ENCODE data around the gene CES1. TPM values are rescaled to one million over a fixed set of nuclear protein-coding genes. Genes with fewer than 3 reads are reported as not detected.

CES1 gene
- total RNA-seq, 4 donors from 2014 or later = 2.6 to 10.8 (median 5.1) TPM

DNA sequence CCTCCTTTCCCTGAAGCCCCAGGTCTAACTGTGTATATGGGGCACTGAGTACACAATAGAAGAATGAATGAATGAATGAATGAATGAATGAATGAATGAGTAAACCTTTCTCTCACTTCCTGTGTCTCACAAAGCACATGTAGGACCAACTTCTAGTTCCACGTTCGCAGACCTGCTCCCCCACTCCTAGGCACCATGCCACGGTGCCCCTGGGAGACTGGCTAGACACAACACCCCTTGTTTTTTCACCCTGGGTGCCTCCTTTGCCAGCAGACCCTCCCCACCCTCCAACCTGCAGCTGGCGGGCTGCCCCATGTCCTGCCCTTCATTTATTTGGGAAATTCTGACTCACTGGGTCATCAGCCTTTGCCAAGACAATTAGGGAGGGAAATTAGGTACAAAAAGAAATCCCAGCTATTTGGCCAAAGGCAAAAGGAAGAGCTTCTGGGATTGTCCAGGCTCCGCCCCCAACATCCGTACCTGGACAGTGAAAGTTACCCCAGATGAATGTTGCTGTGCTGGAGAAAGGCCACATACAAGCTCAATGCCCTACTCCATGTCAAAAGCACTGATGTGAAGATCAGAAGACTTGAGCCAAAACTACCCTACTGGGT lies 7.7 kb downstream of the CES1 start:
- Histone ChIP-seq H3K27ac (no peak overlapping the region), H3K4me1 (no peaks in the 10 kb centered on the region), H3K27me3 (no peaks in the 10 kb centered on the region), H3K4me3 (replicated peaks in 1 of 3) (no peak overlapping the region), H3K36me3 (no peaks in the 10 kb centered on the region), H3K9me3 (no peaks in the 10 kb centered on the region)
- TF ChIP-seq, protein P1, sequence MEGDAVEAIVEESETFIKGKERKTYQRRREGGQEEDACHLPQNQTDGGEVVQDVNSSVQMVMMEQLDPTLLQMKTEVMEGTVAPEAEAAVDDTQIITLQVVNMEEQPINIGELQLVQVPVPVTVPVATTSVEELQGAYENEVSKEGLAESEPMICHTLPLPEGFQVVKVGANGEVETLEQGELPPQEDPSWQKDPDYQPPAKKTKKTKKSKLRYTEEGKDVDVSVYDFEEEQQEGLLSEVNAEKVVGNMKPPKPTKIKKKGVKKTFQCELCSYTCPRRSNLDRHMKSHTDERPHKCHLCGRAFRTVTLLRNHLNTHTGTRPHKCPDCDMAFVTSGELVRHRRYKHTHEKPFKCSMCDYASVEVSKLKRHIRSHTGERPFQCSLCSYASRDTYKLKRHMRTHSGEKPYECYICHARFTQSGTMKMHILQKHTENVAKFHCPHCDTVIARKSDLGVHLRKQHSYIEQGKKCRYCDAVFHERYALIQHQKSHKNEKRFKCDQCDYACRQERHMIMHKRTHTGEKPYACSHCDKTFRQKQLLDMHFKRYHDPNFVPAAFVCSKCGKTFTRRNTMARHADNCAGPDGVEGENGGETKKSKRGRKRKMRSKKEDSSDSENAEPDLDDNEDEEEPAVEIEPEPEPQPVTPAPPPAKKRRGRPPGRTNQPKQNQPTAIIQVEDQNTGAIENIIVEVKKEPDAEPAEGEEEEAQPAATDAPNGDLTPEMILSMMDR (IDR thresholded peaks at IDR 0.05) = no peak
- TF ChIP-seq POLR2A (IDR thresholded peaks at IDR 0.05) = no peak
- intact Hi-C loops (cut with DNase I) = no loop called here
- DNase-seq = no peak
- WGBS, 2 donors = 76 to 88% methylated on average over 6 of the region's 6 CpGs

DNA sequence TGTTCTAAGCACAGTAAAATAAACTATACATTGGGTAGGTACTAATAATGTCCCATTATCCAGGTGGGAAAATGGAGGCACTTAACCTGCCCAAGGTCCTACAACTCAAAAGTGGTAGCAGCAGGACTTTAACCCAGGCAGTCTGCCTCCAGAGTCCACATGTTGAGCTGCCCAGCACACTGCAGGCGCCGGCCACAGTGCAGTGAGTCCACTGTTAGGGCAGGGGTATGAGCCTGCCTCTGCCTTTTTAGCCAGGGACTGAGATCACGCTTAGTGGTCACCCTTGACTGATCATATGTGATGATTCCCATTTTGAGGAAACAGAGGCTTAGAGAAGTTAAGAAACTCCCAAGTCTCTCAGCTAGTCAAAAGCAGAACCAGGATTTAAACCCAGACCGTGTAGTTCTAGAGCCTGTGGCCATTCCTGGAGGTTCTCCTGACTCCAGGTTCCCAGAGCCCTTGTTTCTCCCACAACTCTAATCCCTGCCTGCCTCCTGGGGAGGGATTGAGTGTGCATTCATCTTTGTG lies 8.4 kb downstream of the CES1 start:
- Histone ChIP-seq H3K36me3 (no peaks in the 10 kb centered on the region), H3K4me3 (replicated peaks in 1 of 3) (no peak overlapping the region), H3K9me3 (no peaks in the 10 kb centered on the region), H3K27me3 (no peaks in the 10 kb centered on the region), H3K27ac (no peak overlapping the region), H3K4me1 (no peaks in the 10 kb centered on the region)
- TF ChIP-seq, protein P1 (IDR thresholded peaks at IDR 0.05) = no peak
- no peak for TF ChIP-seq POLR2A (IDR thresholded peaks at IDR 0.05)
- DNase-seq = no peak
- intact Hi-C loops (cut with DNase I) = no loop called here
- 62 to 64% methylated on average over 4 of the region's 4 CpGs for WGBS, 2 donors

DNA sequence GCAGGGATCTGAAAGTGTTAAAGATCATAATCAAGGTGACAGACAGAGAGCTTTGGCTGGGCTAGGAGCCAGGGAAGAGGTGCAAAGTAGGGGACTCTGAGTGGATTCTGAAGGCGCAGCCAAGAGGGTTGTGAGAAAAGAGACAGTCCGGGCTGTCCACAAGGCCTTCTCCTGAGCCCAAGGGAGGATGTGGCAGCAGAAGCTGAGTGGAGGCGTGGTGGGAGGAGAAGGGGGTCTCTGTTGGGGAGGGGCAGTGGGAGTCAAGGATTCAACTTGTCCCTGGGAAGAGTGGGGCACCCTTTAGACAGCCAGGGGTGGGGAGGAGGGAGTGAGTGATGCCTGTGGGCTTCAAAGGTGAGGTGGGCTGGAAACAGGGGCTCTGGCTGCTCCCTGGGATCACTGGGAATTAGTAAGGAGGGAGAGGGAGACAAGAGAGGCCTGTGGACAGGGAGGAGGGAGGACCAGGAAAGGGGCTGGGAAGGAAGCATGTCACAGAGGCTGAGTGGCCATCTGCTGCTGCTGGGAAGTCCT lies 10.6 kb downstream of the CES1 start:
- Histone ChIP-seq H3K4me1 (no peaks in the 10 kb centered on the region), H3K36me3 (no peaks in the 10 kb centered on the region), H3K27me3 (no peaks in the 10 kb centered on the region), H3K27ac (no peak overlapping the region), H3K9me3 (no peaks in the 10 kb centered on the region), H3K4me3 (replicated peaks in 1 of 3) (no peak overlapping the region)
- intact Hi-C loops (cut with DNase I) = no loop called here
- DNase-seq = no peak
- 39 to 43% methylated on average over 3 of the region's 3 CpGs for WGBS, 2 donors
- no peak for TF ChIP-seq POLR2A (IDR thresholded peaks at IDR 0.05)
- TF ChIP-seq, protein P1 (IDR thresholded peaks at IDR 0.05) = no peak

DNA sequence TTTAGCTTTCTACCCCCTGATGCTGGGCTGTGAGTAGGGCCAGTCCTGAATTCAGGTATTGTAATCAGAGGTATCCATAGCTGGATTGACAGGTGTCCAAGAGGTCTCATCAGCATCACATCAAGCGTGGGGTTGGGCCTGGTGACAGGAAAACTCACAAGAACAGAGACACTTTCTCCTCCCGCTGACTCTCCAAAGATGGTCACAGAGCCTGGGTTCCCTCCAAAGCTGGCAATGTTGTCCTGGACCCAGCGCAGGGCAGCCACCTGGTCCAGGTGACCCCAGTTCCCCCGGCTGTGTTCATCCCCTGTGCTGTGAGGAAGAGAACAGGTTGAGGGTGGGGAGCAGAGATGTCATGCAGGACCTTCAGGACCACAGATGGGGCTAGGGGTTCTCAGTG lies 11.7 kb downstream of the CES1 start:
- no peak for DNase-seq
- Histone ChIP-seq H3K27me3 (no peaks in the 10 kb centered on the region), H3K4me3 (replicated peaks in 1 of 3) (no peak overlapping the region), H3K27ac (no peak overlapping the region), H3K36me3 (no peaks in the 10 kb centered on the region), H3K4me1 (no peaks in the 10 kb centered on the region), H3K9me3 (no peaks in the 10 kb centered on the region)
- WGBS, 2 donors = 83 to 94% methylated on average over 3 to 4 of the region's 4 CpGs
- intact Hi-C loops (cut with DNase I) = no loop called here
- TF ChIP-seq, protein P1 (IDR thresholded peaks at IDR 0.05) = no peak
- TF ChIP-seq POLR2A (IDR thresholded peaks at IDR 0.05) = no peak

DNA sequence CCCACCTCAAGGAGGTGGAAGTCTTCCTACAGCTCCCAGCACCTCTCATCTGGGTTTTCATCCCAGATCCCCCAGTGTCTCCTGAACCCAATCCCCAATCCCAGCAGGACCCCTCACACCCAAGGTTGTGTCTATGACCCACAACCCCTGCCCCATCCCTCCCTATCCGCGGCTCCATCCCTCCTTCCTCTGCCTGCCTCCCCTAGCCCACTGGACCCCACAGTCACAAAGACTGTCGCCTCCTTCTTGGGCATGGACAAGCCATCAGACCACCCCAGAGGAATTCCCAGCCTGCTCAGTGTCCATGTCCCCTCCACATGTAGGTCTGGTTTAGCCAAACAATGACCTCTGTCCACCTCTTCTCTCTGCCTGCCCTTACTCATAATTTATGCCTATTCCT lies 12.3 kb downstream of the CES1 start:
- no peak for DNase-seq
- intact Hi-C loops (cut with DNase I) = no loop called here

More for the DNA sequence above, 12.3 kb downstream of the CES1 start:
- 88 to 95% methylated on average over 3 of the region's 3 CpGs for WGBS, 2 donors
- no peak overlapping the region for H3K27ac ChIP-seq
- H3K27me3 ChIP-seq = no peaks in the 10 kb centered on the region
- H3K4me1 ChIP-seq = no peaks in the 10 kb centered on the region
- no peaks in the 10 kb centered on the region for H3K9me3 ChIP-seq
- no peaks in the 10 kb centered on the region for H3K36me3 ChIP-seq
- TF ChIP-seq, protein P1 (IDR thresholded peaks at IDR 0.05) = no peak
- no peak for TF ChIP-seq POLR2A (IDR thresholded peaks at IDR 0.05)
- H3K4me3 ChIP-seq (replicated peaks in 1 of 3) = no peak overlapping the region

Data from thyroid gland (tissue), 4 donors.